Lung (tissue), 12 donors: ENCODE results near the gene LONP2. TPM values are rescaled to one million over a fixed set of nuclear protein-coding genes. Genes with fewer than 3 reads are reported as not detected.

ENCODE experiments used
- ATAC-seq: fragments of 200-7000 bp; cut with Tn5 transposase; one replicate; pipeline ENCODE4 v1.9.1; 2020; ENCODE audit warnings: moderate number of reproducible peaks; ENCODE audit not compliant: insufficient read depth, low FRiP score
- DNase-seq, 3 donors: peaks; one replicate each; pipeline ENCODE4 v3.0.0-alpha.2; 2013 to 2017
- H3K27ac ChIP-seq, 2 donors: one replicate each; pipeline ENCODE4 v1.5.1; 2013; ENCODE audit warnings: mild to moderate bottlenecking in 2 of 2, moderate library complexity in 2 of 2, control low read depth in 1 of 2, inconsistent platforms in 1 of 2, low read depth in 1 of 2, low read length in 1 of 2
- H3K27me3 ChIP-seq, 3 donors: one replicate each; pipeline ENCODE4 v1.5.1; 2013; ENCODE audit warnings: low read length in 2 of 3; ENCODE audit not compliant: control insufficient read depth in 3 of 3, insufficient read depth in 3 of 3
- H3K36me3 ChIP-seq, 4 donors: one replicate each; pipeline ENCODE4 v1.5.1; 2013; ENCODE audit warnings: low read length in 4 of 4, mild to moderate bottlenecking in 1 of 4, moderate library complexity in 1 of 4; ENCODE audit not compliant: control insufficient read depth in 4 of 4, insufficient read depth in 4 of 4
- H3K4me1 ChIP-seq, 5 donors: one replicate each; pipeline ENCODE4 v1.5.1; 2013; ENCODE audit warnings: low read length in 5 of 5, mild to moderate bottlenecking in 2 of 5, moderate library complexity in 1 of 5; ENCODE audit not compliant: control insufficient read depth in 5 of 5, insufficient read depth in 5 of 5
- H3K4me3 ChIP-seq: one replicate; pipeline ENCODE4 v1.5.1; 2013; ENCODE audit warnings: mild to moderate bottlenecking, control low read depth, moderate library complexity
- H3K9ac ChIP-seq, 2 donors: one replicate each; pipeline ENCODE4 v1.5.1; 2013; ENCODE audit warnings: low read length in 2 of 2, control low read depth in 1 of 2; ENCODE audit not compliant: insufficient read depth in 1 of 2
- H3K9me3 ChIP-seq, 4 donors: one replicate each; pipeline ENCODE4 v1.5.1; 2013; ENCODE audit warnings: low read length in 3 of 4, mild to moderate bottlenecking in 1 of 4, moderate library complexity in 1 of 4; ENCODE audit not compliant: control insufficient read depth in 4 of 4, insufficient read depth in 3 of 4
- WGBS, 2 donors: extraction: QIAGEN DNeasy Blood & Tissue Kit; methylation state at CpG; one replicate each; pipeline ENCODE4 v1.1.7; 2013; 5-methylcytosine and 5-hydroxymethylcytosine counted together
- polyA plus RNA-seq, 2 donors: library from polyadenylated mRNA; stranded (reverse); fragments of 200-250 nt; gene quantifications; one replicate each; pipeline ENCODE4 v1.2.1, GENCODE V29; 2013
- total RNA-seq, 2 donors: library from RNA; depleted of rRNA in 1 of 2; stranded (reverse); fragments of >200 nt in 1 of 2; gene quantifications; one replicate each; pipeline ENCODE4 v1.2.1, GENCODE V29; 2014 to 2021
- TF ChIP-seq, protein P1 (sequence below): IDR thresholded peaks from 2 replicates; pipeline ENCODE4 v1.5.1; 2012; ENCODE audit warnings: mild to moderate bottlenecking; ENCODE audit errors: control extremely low read depth, extremely low read depth
- donor health status: control.
- donor health status: control.
- donor health status: Bipolar disorder and iron deficiency.
- donor health status: healthy.
- donor health status: DM: yes; HTN: yes; CAD: no.

The LONP2 gene
- total and polyA plus RNA-seq, 4 donors: 20.7 to 81.5 (median 46.1) TPM

GRCh38 chr16:48271728-48272127 lies 27.6 kb downstream of the LONP2 start:
- TF ChIP-seq, protein P1, sequence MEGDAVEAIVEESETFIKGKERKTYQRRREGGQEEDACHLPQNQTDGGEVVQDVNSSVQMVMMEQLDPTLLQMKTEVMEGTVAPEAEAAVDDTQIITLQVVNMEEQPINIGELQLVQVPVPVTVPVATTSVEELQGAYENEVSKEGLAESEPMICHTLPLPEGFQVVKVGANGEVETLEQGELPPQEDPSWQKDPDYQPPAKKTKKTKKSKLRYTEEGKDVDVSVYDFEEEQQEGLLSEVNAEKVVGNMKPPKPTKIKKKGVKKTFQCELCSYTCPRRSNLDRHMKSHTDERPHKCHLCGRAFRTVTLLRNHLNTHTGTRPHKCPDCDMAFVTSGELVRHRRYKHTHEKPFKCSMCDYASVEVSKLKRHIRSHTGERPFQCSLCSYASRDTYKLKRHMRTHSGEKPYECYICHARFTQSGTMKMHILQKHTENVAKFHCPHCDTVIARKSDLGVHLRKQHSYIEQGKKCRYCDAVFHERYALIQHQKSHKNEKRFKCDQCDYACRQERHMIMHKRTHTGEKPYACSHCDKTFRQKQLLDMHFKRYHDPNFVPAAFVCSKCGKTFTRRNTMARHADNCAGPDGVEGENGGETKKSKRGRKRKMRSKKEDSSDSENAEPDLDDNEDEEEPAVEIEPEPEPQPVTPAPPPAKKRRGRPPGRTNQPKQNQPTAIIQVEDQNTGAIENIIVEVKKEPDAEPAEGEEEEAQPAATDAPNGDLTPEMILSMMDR: no peak
- H3K4me1 ChIP-seq: peaks cover 0 to 5% (median 0%) of the 10 kb centered on the region in 5 donors
- 77 to 79% methylated on average over 5 of the region's 5 CpGs for WGBS, 2 donors
- peaks cover 5 to 14% (median 8%) of the 10 kb centered on the region in 4 donors for H3K36me3 ChIP-seq
- no peak overlapping the region for H3K4me3 ChIP-seq
- ATAC-seq: no peak
- H3K27me3 ChIP-seq: no peaks in the 10 kb centered on the region
- DNase-seq: peak in 2 of 3 donors; percentile 29 to 42
- H3K9me3 ChIP-seq: no peaks in the 10 kb centered on the region
- no peak overlapping the region for H3K9ac ChIP-seq
- H3K27ac ChIP-seq: no peak overlapping the region

- Histone ChIP-seq H3K36me3 (peaks cover 5 to 18% (median 8%) of the 10 kb centered on the region in 4 donors), H3K27ac (peak overlapping the region; percentile 53 to 78), H3K4me3 (no peak overlapping the region), H3K9me3 (no peaks in the 10 kb centered on the region), H3K27me3 (no peaks in the 10 kb centered on the region), H3K9ac (no peak overlapping the region), H3K4me1 (peaks cover 0 to 11% (median 0%) of the 10 kb centered on the region in 5 donors)
- DNase-seq (no peak), ATAC-seq (no peak)
- TF ChIP-seq, protein P1: no peak
- WGBS, 2 donors: 68 to 77% methylated on average over 8 of the region's 8 CpGs
These were observed 28.8 kb downstream of the LONP2 start for GRCh38 chr16:48272837-48273421.

- ATAC-seq: no peak
- DNase-seq: no peak
- H3K4me3 ChIP-seq: no peak overlapping the region
- no peaks in the 10 kb centered on the region for H3K27me3 ChIP-seq
- TF ChIP-seq, protein P1: no peak
- peaks cover 0 to 18% (median 0%) of the 10 kb centered on the region in 5 donors for H3K4me1 ChIP-seq
- H3K9me3 ChIP-seq: no peaks in the 10 kb centered on the region
- H3K27ac ChIP-seq: no peak overlapping the region
- H3K9ac ChIP-seq: no peak overlapping the region
- H3K36me3 ChIP-seq: peaks cover 5 to 23% (median 8%) of the 10 kb centered on the region in 4 donors
- WGBS, 2 donors: 96 to 98% methylated on average over 1 of the region's 1 CpG
These were observed 30.4 kb downstream of the LONP2 start for GRCh38 chr16:48274476-48274875.

DNA sequence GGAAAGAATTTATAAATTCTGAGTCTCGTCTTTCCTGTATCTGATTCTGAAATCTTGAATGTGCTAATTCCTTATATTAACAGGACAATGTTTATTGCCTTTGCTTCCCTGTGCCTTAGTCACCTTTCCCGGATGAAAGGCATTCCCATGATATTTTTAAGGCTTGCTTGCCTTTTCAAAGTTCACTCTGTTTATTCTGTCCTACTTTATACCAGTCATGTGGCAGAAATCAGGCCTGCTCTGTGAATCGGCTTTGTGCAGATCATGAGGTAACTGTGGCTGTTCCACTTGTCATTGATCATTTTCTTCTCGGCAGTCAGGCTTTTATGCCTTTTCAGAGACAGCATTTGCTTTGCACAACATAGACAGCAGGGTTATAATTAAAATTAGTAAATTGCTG lies 32.0 kb downstream of the LONP2 start:
- DNase-seq (no peak), ATAC-seq (no peak)
- 67 to 81% methylated on average over 4 of the region's 4 CpGs for WGBS, 2 donors
- no peak overlapping the region for H3K9ac ChIP-seq
- no peaks in the 10 kb centered on the region for H3K27me3 ChIP-seq
- TF ChIP-seq, protein P1: no peak
- no peaks in the 10 kb centered on the region for H3K9me3 ChIP-seq
- H3K27ac ChIP-seq: peak overlapping the region in 1 of 2 donors; percentile 21
- peaks cover 0 to 21% (median 0%) of the 10 kb centered on the region in 5 donors for H3K4me1 ChIP-seq
- no peak overlapping the region for H3K4me3 ChIP-seq
- H3K36me3 ChIP-seq: peaks cover 0 to 12% (median 4%) of the 10 kb centered on the region in 4 donors
